PC-3 (cell line): ENCODE results near the gene CCNJL. TPM values are rescaled to one million over a fixed set of nuclear protein-coding genes. Genes with fewer than 3 reads are reported as not detected.
A peak's percentile ranks its signal among the peaks of the same experiment; 100 is the strongest.

Experiments used
- ATAC-seq: fragments of 200-7000 bp; cut with Tn5 transposase; 2 replicates; pipeline ENCODE4 v1.9.1; 2020; ENCODE audit warnings: mild to moderate bottlenecking, moderate library complexity
- BruUV-seq: library from RNA; stranded (reverse); fragments of 400-500 nt; replicated peaks from 2 replicates; lab custom pipeline; 2021; lab: Mats Ljungman, UMichigan
- CTCF ChIA-PET: fragments of 300-600 bp; sonication (Branson Sonifier 250); formaldehyde crosslinking; loops from one replicate; lab custom pipeline; 2022; ENCODE audit warnings: antibody characterized with exemption; lab: Charles Lee
- POLR2A ChIA-PET: fragments of 300-600 bp; sonication (Branson Sonifier 250); formaldehyde crosslinking; loops from one replicate; lab custom pipeline; 2022; ENCODE audit warnings: antibody characterized with exemption; ENCODE audit not compliant: unreplicated experiment; lab: Charles Lee
- DNase-seq: peaks from one replicate; pipeline ENCODE4 v3.0.0-alpha.2; 2015
- H2AFZ ChIP-seq: fragments of 300-600 bp; sonication (generic); 2 replicates; pipeline ENCODE4 v1.6.0; 2016; ENCODE audit warnings: antibody characterized with exemption, low read length
- H3F3A ChIP-seq: fragments of 300-600 bp; sonication (generic); one replicate; pipeline ENCODE4 v1.6.0; 2017; ENCODE audit warnings: antibody characterized with exemption, low read length, control low read depth, mild to moderate bottlenecking; ENCODE audit not compliant: unreplicated experiment
- H3K27ac ChIP-seq: fragments of 300-600 bp; sonication (generic); 2 replicates; pipeline ENCODE4 v1.5.1; 2016; ENCODE audit warnings: mild to moderate bottlenecking, low read length
- H3K27me3 ChIP-seq: fragments of 300-600 bp; sonication (generic); 2 replicates; pipeline ENCODE4 v1.6.1; 2016; ENCODE audit warnings: low read length, mixed read lengths
- H3K36me3 ChIP-seq: fragments of 300-600 bp; sonication (generic); 2 replicates; pipeline ENCODE4 v1.6.1; 2016; ENCODE audit warnings: low read depth, mixed run types, low read length, mixed read lengths
- H3K4me1 ChIP-seq: fragments of 300-600 bp; sonication (generic); 2 replicates; pipeline ENCODE4 v1.5.1; 2016; ENCODE audit warnings: low read length; ENCODE audit not compliant: insufficient read depth
- H3K4me2 ChIP-seq: fragments of 300-600 bp; sonication (generic); 2 replicates; pipeline ENCODE4 v1.6.0; 2016; ENCODE audit warnings: low read length
- H3K4me3 ChIP-seq: fragments of 300-600 bp; sonication (generic); 2 replicates; pipeline ENCODE4 v1.5.1; 2016; ENCODE audit warnings: mild to moderate bottlenecking, low read length, mixed read lengths
- H3K79me2 ChIP-seq: fragments of 300-600 bp; sonication (generic); 2 replicates; pipeline ENCODE4 v1.6.1; 2017; ENCODE audit warnings: low read length, mixed read lengths
- H3K9ac ChIP-seq: fragments of 300-600 bp; sonication (generic); 2 replicates; pipeline ENCODE4 v1.6.0; 2016; ENCODE audit warnings: mild to moderate bottlenecking, low read length
- H3K9me2 ChIP-seq: fragments of 300-600 bp; sonication (generic); replicated peaks from 2 replicates; pipeline ENCODE4 v1.6.1; 2016; ENCODE audit warnings: mixed run types, low read length, mixed read lengths
- H3K9me3 ChIP-seq: fragments of 300-600 bp; sonication (generic); 2 replicates; pipeline ENCODE4 v1.6.1; 2016; ENCODE audit warnings: low read length, mixed read lengths
- H4K20me1 ChIP-seq: fragments of 300-600 bp; sonication (generic); 2 replicates; pipeline ENCODE4 v1.6.1; 2016; ENCODE audit warnings: low read length, mixed read lengths
- CTCF ChIP-seq: fragments of 300-600 bp; sonication (generic); conservative IDR thresholded peaks from 2 replicates; pipeline ENCODE4 v1.5.1; 2017; ENCODE audit warnings: antibody characterized with exemption, low read depth, mild to moderate bottlenecking, low read length
- EZH2 ChIP-seq: fragments of 300-600 bp; sonication (generic); IDR thresholded peaks from one replicate; pipeline ENCODE4 v1.6.1; 2017; ENCODE audit warnings: antibody characterized with exemption, mild to moderate bottlenecking, low read length; ENCODE audit not compliant: unreplicated experiment
- EZH2phosphoT487 ChIP-seq: fragments of 300-600 bp; sonication (generic); IDR thresholded peaks from 2 replicates; pipeline ENCODE4 v1.6.1; 2018; ENCODE audit warnings: mild to moderate bottlenecking, antibody characterized with exemption, low read length, borderline replicate concordance
- intact Hi-C: fragments of 100-400 bp; cut with micrococcal nuclease; formaldehyde crosslinking; loops from 2 replicates; pipeline ENCODE4 v1.9.0; 2023
- total RNA-seq: library from RNA; depleted of rRNA; stranded (reverse); fragments of >200 nt; gene quantifications from 2 replicates; pipeline ENCODE4 v1.2.3, GENCODE V29; 2014

CCNJL gene
- total RNA-seq, 1 experiment from 2014 or later: 7.7 TPM

GRCh38 chr5:160360310-160360709 lies 47.9 kb upstream of the CCNJL start:
- no peak for TF ChIP-seq EZH2phosphoT487
- no peak for TF ChIP-seq EZH2
- no peak for TF ChIP-seq CTCF
- H3K9me3 ChIP-seq: no peaks in the 10 kb centered on the region
- intact Hi-C loops: no loop called here
- H3K36me3 ChIP-seq: no peaks in the 10 kb centered on the region
- H3F3A ChIP-seq: no peaks in the 10 kb centered on the region
- no TSS peak for BruUV-seq
- no peaks in the 10 kb centered on the region for H4K20me1 ChIP-seq
- no peak overlapping the region for H3K27ac ChIP-seq
- ChIA-PET CTCF (no interaction called here), POLR2A (no interaction called here)
- no peak for ATAC-seq
- H2AFZ ChIP-seq: no peak overlapping the region
- H3K4me3 ChIP-seq: no peak overlapping the region
- H3K9me2 ChIP-seq: no peaks in the 10 kb centered on the region
- H3K79me2 ChIP-seq: no peaks in the 10 kb centered on the region
- DNase-seq: no peak
- H3K27me3 ChIP-seq: no peaks in the 10 kb centered on the region
- no peak overlapping the region for H3K4me2 ChIP-seq
- H3K9ac ChIP-seq: no peak overlapping the region
- H3K4me1 ChIP-seq: no peaks in the 10 kb centered on the region

GRCh38 chr5:160359816-160360215 lies 47.5 kb upstream of the CCNJL start:
- intact Hi-C loops: no loop called here
- Histone ChIP-seq H4K20me1 (no peaks in the 10 kb centered on the region), H3K27ac (no peak overlapping the region), H3K4me3 (no peak overlapping the region), H2AFZ (no peak overlapping the region), H3K9me3 (no peaks in the 10 kb centered on the region), H3K36me3 (no peaks in the 10 kb centered on the region), H3K27me3 (no peaks in the 10 kb centered on the region), H3K79me2 (no peaks in the 10 kb centered on the region), H3F3A (no peaks in the 10 kb centered on the region), H3K4me2 (no peak overlapping the region), H3K9ac (no peak overlapping the region), H3K4me1 (no peaks in the 10 kb centered on the region), H3K9me2 (no peaks in the 10 kb centered on the region)
- no TSS peak for BruUV-seq
- DNase-seq (no peak), ATAC-seq (peak; percentile 31; the same call in 1 of the 2 replicates)
- POLR2A ChIA-PET: no interaction called here
- CTCF ChIA-PET: interaction anchor here (0.6 kb wide), 1 partner anchor 14 kb away, joined by 3 read pairs; no protein-coding TSS in a partner anchor
- no peak for TF ChIP-seq EZH2
- no peak for TF ChIP-seq CTCF

GRCh38 chr5:160359242-160359641 lies 46.9 kb upstream of the CCNJL start:
- no peak overlapping the region for H3K27ac ChIP-seq
- H4K20me1 ChIP-seq: no peaks in the 10 kb centered on the region
- H3F3A ChIP-seq: no peaks in the 10 kb centered on the region
- no peak for DNase-seq
- intact Hi-C loops: no loop called here
- CTCF ChIA-PET: no interaction called here
- TF ChIP-seq EZH2phosphoT487 (no peak), EZH2 (no peak), CTCF (no peak)
- no peaks in the 10 kb centered on the region for H3K27me3 ChIP-seq
- no peaks in the 10 kb centered on the region for H3K36me3 ChIP-seq
- ATAC-seq: no peak
- no peaks in the 10 kb centered on the region for H3K9me2 ChIP-seq
- H3K4me1 ChIP-seq: no peaks in the 10 kb centered on the region
- no peak overlapping the region for H2AFZ ChIP-seq
- no peak overlapping the region for H3K9ac ChIP-seq
- H3K4me2 ChIP-seq: no peak overlapping the region
- POLR2A ChIA-PET: no interaction called here
- BruUV-seq: no TSS peak
- no peak overlapping the region for H3K4me3 ChIP-seq
- no peaks in the 10 kb centered on the region for H3K9me3 ChIP-seq
- no peaks in the 10 kb centered on the region for H3K79me2 ChIP-seq
